ENCODE measurements around the gene ZNF829. TPM values are rescaled to one million over a fixed set of nuclear protein-coding genes. Genes with fewer than 3 reads are reported as not detected.

ZNF829 gene
- 1 to 10 TPM; 5.7 to 6.0 TPM for total RNA-seq

DNA sequence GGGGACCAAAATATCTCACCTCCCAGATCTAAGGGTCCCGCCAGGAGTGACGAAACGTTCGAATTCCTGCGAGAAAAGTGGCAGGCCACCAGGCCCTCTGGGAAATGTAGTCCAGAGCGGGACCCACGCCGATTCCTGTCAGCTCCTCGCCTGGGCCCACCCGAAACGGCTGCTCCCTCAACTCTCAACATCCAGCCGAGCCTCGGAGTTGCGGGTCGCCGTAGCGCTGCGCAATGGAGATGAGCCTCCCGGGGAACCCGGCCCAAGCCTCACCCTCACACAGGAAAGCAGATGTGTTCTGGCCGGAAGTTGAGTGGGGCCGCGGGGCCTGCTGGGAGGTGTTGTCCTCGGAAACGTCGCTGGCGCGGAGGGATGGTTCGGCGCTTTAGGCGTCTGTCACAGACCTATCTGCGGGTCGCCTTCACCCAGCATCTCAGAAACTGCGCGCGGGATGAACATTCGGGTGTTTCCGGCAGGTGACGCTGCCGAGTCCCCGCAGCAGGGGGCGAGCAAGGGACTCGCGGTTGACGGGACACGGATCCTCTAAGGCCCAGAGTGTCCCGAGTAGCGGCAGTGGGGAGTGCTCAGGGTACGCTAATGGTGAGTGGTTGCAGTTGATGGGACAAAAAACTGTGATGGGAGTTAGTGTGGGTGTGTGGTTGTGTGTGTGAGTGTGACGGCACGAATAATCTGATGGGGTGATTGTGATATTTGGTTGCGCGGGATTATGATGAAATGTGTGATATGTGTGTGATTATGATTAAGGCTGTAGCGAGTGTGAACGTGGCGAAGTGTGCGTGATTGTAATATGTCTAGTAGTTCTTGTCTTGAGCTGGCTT lies at the start of gene ZNF829, which contains the start of gene ZNF568:
ZNF829 (minus strand) TSS at position 300 of the 839 bp plus-strand sequence. CDS start 1,124 bp downstream, outside the sequence.
ZNF568 (plus strand) TSS at position 341 of the 839 bp plus-strand sequence. CDS start 6,439 bp downstream, outside the sequence.
- Mint-ChIP-seq H3K4me3 (peak within 1 kb of the TSS; percentile 84), H3K27ac (peak within 1 kb of the TSS; percentile 97), H3K27me3 (ENCODE audit: low read depth) (no peaks in the 10 kb centered on the region), H3K9me3 (ENCODE audit: insufficient read depth) (peaks cover 42% of the 10 kb centered on the region), H3K36me3 (ENCODE audit: low read depth) (peaks cover 72% of the 10 kb centered on the region), H3K4me1 (ENCODE audit: low read depth) (peaks cover 29% of the 10 kb centered on the region)
- DNase-seq, result peak; percentile 96
- ChIA-PET POLR2A (interaction anchor here (0.6 to 2.3 kb wide), 4 partner anchors 65 to 1701 kb away, joined by 3 to 10 read pairs (median 4); partner anchors contain the start of gene ZNF345), CTCF (no interaction called here)
- peak; percentile 99 for ATAC-seq

- CTCF ChIA-PET, result no interaction called here
- H3K4me3 Mint-ChIP-seq, result no peak overlapping the region
- H3K4me1 Mint-ChIP-seq (ENCODE audit: low read depth), result no peaks in the 10 kb centered on the region
- POLR2A ChIA-PET, result no interaction called here
- H3K27me3 Mint-ChIP-seq (ENCODE audit: low read depth), result no peaks in the 10 kb centered on the region
- peaks cover 33% of the 10 kb centered on the region for H3K9me3 Mint-ChIP-seq (ENCODE audit: insufficient read depth)
- no peak for ATAC-seq
- DNase-seq, result no peak
- H3K27ac Mint-ChIP-seq, result no peak overlapping the region
- H3K36me3 Mint-ChIP-seq (ENCODE audit: low read depth), result peaks cover 5% of the 10 kb centered on the region
Measured at GRCh38 chr19:36963280-36963679, 47.2 kb upstream of the ZNF829 start.

GRCh38 chr19:36962346-36962745 lies 46.3 kb upstream of the ZNF829 start:
- H3K27me3 Mint-ChIP-seq (ENCODE audit: low read depth), result no peaks in the 10 kb centered on the region
- no peak overlapping the region for H3K27ac Mint-ChIP-seq
- POLR2A ChIA-PET, result no interaction called here
- H3K36me3 Mint-ChIP-seq (ENCODE audit: low read depth), result peaks cover 5% of the 10 kb centered on the region
- H3K4me3 Mint-ChIP-seq, result no peak overlapping the region
- CTCF ChIA-PET, result no interaction called here
- H3K9me3 Mint-ChIP-seq (ENCODE audit: insufficient read depth), result peaks cover 30% of the 10 kb centered on the region
- no peak for DNase-seq
- H3K4me1 Mint-ChIP-seq (ENCODE audit: low read depth), result no peaks in the 10 kb centered on the region
- no peak for ATAC-seq

- peaks cover 43% of the 10 kb centered on the region for H3K36me3 Mint-ChIP-seq (ENCODE audit: low read depth)
- ChIA-PET POLR2A (no interaction called here), CTCF (no interaction called here)
- DNase-seq, result no peak
- H3K27me3 Mint-ChIP-seq (ENCODE audit: low read depth), result no peaks in the 10 kb centered on the region
- peaks cover 57% of the 10 kb centered on the region for H3K9me3 Mint-ChIP-seq (ENCODE audit: insufficient read depth)
- H3K4me1 Mint-ChIP-seq (ENCODE audit: low read depth), result no peaks in the 10 kb centered on the region
- ATAC-seq, result no peak
- H3K27ac Mint-ChIP-seq, result no peak overlapping the region
- no peak overlapping the region for H3K4me3 Mint-ChIP-seq
Measured at GRCh38 chr19:36950335-36951119, 34.4 kb upstream of the ZNF829 start.

GRCh38 chr19:36939153-36939552 lies 23.1 kb upstream of the ZNF829 start:
- no peak overlapping the region for H3K27ac Mint-ChIP-seq
- no peaks in the 10 kb centered on the region for H3K27me3 Mint-ChIP-seq (ENCODE audit: low read depth)
- no peak for ATAC-seq
- no peaks in the 10 kb centered on the region for H3K4me1 Mint-ChIP-seq (ENCODE audit: low read depth)
- no peak for DNase-seq
- peaks cover 33% of the 10 kb centered on the region for H3K9me3 Mint-ChIP-seq (ENCODE audit: insufficient read depth)
- CTCF ChIA-PET, result no interaction called here
- no peak overlapping the region for H3K4me3 Mint-ChIP-seq
- H3K36me3 Mint-ChIP-seq (ENCODE audit: low read depth), result peaks cover 66% of the 10 kb centered on the region
- POLR2A ChIA-PET, result no interaction called here

DNA sequence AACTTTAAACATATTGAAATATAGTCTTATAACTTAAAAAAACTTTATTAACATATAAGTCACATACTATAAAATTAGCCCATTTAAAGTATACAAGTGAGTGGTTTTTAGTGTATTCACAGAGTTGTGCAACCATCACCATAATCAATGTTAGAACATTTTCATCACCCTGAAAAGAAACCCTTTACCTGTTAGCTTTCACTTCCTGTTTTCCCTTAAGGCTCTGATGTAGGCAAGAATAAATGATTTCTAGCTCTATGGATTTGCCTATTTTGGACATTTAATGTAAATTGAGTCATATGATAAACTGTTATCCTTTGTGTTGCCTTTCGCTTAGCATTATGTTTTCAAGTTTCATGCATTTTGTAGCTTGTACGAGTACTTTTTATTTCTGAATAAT lies 15.6 kb upstream of the ZNF829 start:
- ChIA-PET CTCF (no interaction called here), POLR2A (no interaction called here)
- no peaks in the 10 kb centered on the region for H3K4me1 Mint-ChIP-seq (ENCODE audit: low read depth)
- peaks cover 42% of the 10 kb centered on the region for H3K36me3 Mint-ChIP-seq (ENCODE audit: low read depth)
- DNase-seq, result no peak
- no peaks in the 10 kb centered on the region for H3K27me3 Mint-ChIP-seq (ENCODE audit: low read depth)
- no peak overlapping the region for H3K4me3 Mint-ChIP-seq
- H3K9me3 Mint-ChIP-seq (ENCODE audit: insufficient read depth), result peaks cover 48% of the 10 kb centered on the region
- ATAC-seq, result no peak
- no peak overlapping the region for H3K27ac Mint-ChIP-seq

- ChIA-PET POLR2A (no interaction called here), CTCF (no interaction called here)
- Mint-ChIP-seq H3K27me3 (ENCODE audit: low read depth) (no peaks in the 10 kb centered on the region), H3K4me3 (no peak overlapping the region), H3K36me3 (ENCODE audit: low read depth) (peaks cover 67% of the 10 kb centered on the region), H3K4me1 (ENCODE audit: low read depth) (peaks cover 29% of the 10 kb centered on the region), H3K9me3 (ENCODE audit: insufficient read depth) (peaks cover 40% of the 10 kb centered on the region), H3K27ac (no peak overlapping the region)
- no peak for ATAC-seq
- no peak for DNase-seq
Measured at GRCh38 chr19:36918090-36918489, 2.0 kb upstream of the ZNF829 start.

DNA sequence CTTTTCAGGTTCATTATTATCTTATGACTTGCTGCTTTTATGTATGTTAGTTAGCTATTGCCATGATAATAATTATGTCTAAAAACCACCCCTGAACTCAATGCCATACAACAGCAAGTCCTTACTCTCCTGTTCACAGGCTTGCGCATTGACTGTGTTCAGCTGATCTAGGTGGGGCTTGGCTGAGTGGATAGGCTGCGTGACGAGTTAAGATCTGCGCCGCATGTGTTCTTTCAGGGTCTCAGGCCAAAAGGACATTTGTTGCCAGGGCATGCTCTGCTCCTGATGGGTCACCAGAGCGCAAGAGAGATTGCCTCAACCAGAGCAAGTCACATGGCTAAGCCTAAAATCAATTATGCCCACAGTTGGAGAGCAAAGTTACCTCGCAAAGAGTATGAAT lies 900 bp upstream of the ZNF829 start:
- H3K4me3 Mint-ChIP-seq, result peak overlapping the region; percentile 84
- peaks cover 70% of the 10 kb centered on the region for H3K36me3 Mint-ChIP-seq (ENCODE audit: low read depth)
- H3K4me1 Mint-ChIP-seq (ENCODE audit: low read depth), result peaks cover 29% of the 10 kb centered on the region
- peak overlapping the region; percentile 97 for H3K27ac Mint-ChIP-seq
- ChIA-PET POLR2A (interaction anchor here (2.3 kb wide), 1 partner anchor 66 kb away, joined by 10 read pairs; the partner anchor contains the start of gene ZNF345), CTCF (no interaction called here)
- ATAC-seq (no peak), DNase-seq (peak; percentile 23)
- H3K27me3 Mint-ChIP-seq (ENCODE audit: low read depth), result no peaks in the 10 kb centered on the region
- H3K9me3 Mint-ChIP-seq (ENCODE audit: insufficient read depth), result peaks cover 41% of the 10 kb centered on the region

DNA sequence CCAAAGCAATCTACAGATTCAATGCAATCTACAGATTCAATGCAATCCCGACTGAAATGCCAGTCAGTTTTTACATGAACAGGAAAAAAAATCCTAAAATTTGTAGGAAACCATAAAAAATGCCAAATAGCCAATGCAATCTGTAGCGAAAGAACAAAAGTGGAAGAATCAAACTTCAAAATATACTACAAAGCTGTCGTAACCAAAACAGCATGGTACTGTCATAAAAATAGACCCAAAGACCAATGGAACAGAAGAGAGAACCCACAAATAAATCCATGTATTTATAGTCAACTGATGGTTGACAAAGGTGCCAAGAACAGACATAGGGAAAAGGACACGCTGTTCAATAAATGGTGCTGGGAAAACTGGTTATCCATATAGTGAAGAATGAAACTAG lies 17.7 kb downstream of the ZNF829 start:
- POLR2A ChIA-PET, result no interaction called here
- no peak for DNase-seq
- Mint-ChIP-seq H3K27me3 (ENCODE audit: low read depth) (no peaks in the 10 kb centered on the region), H3K4me3 (no peak overlapping the region), H3K27ac (no peak overlapping the region), H3K9me3 (ENCODE audit: insufficient read depth) (peaks cover 62% of the 10 kb centered on the region), H3K36me3 (ENCODE audit: low read depth) (peaks cover 84% of the 10 kb centered on the region), H3K4me1 (ENCODE audit: low read depth) (no peaks in the 10 kb centered on the region)
- no peak for ATAC-seq
- CTCF ChIA-PET, result no interaction called here

DNA sequence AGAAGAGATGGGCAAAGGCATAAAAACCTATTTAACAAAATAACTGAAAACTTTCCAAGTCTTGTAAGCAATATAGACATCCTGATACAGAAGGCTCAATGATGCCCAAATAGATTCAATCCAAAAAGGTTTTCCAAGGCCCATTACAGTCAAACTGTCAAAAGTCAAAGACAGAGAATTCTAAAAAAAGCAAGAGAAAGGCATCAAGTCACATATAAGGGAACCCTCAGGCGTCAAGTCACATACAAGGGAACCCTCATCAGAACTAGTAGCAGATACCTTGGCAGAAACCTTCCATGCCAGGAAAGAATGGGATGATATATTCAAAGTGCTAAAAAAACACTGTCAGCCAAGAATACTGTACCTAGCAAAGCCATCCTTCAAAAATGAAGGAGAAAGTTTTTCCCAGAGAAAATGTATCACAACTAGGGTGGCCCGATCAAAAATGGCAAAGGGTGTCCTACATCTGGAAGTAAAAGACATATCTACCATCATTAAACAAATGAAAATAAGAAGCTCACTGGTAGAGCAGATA lies 21.2 kb downstream of the ZNF829 start:
- H3K36me3 Mint-ChIP-seq (ENCODE audit: low read depth), result peaks cover 83% of the 10 kb centered on the region
- no peak overlapping the region for H3K4me3 Mint-ChIP-seq
- H3K27me3 Mint-ChIP-seq (ENCODE audit: low read depth), result no peaks in the 10 kb centered on the region
- H3K4me1 Mint-ChIP-seq (ENCODE audit: low read depth), result no peaks in the 10 kb centered on the region
- DNase-seq, result no peak
- peaks cover 71% of the 10 kb centered on the region for H3K9me3 Mint-ChIP-seq (ENCODE audit: insufficient read depth)
- POLR2A ChIA-PET, result no interaction called here
- CTCF ChIA-PET, result no interaction called here
- H3K27ac Mint-ChIP-seq, result no peak overlapping the region
- ATAC-seq, result no peak

- CTCF ChIA-PET, result no interaction called here
- H3K27me3 Mint-ChIP-seq (ENCODE audit: low read depth), result no peaks in the 10 kb centered on the region
- ATAC-seq, result no peak
Measured at GRCh38 chr19:36891768-36892357, 24.2 kb downstream of the ZNF829 start.

More at GRCh38 chr19:36891768-36892357, 24.2 kb downstream of the ZNF829 start:
- POLR2A ChIA-PET, result no interaction called here
- peaks cover 71% of the 10 kb centered on the region for H3K36me3 Mint-ChIP-seq (ENCODE audit: low read depth)
- no peak overlapping the region for H3K4me3 Mint-ChIP-seq
- no peak for DNase-seq
- no peak overlapping the region for H3K27ac Mint-ChIP-seq
- no peaks in the 10 kb centered on the region for H3K4me1 Mint-ChIP-seq (ENCODE audit: low read depth)
- peaks cover 69% of the 10 kb centered on the region for H3K9me3 Mint-ChIP-seq (ENCODE audit: insufficient read depth)

All from activated CD8-positive, alpha-beta T cell treated with anti-CD3 and anti-CD28 coated beads, Interleukin-2, amount 10 ng/mL, durations not matched to agents 7 days and 5 days (primary cell).